Endometrial microvascular endothelial cells (primary cell): ENCODE results near the gene ADCY2. TPM values are rescaled to one million over a fixed set of nuclear protein-coding genes. Genes with fewer than 3 reads are reported as not detected.

Experiments used
- in situ Hi-C: cut with HindIII; loops from 2 replicates; pipeline ENCODE4 v1.10.0; 2017; ENCODE audit warnings: low sequenced_read_pairs, low pct_unique_long_range_greater_than_20kb; ENCODE audit errors: inconsistent ontology term
- total RNA-seq: library from RNA; depleted of rRNA; stranded (reverse); fragments of >200 nt; gene quantifications from one replicate; pipeline ENCODE4 v1.2.3, GENCODE V29; 2015; ENCODE audit errors: inconsistent ontology term

The ADCY2 gene
- total RNA-seq, 1 donor from 2014 or later, result not detected

DNA sequence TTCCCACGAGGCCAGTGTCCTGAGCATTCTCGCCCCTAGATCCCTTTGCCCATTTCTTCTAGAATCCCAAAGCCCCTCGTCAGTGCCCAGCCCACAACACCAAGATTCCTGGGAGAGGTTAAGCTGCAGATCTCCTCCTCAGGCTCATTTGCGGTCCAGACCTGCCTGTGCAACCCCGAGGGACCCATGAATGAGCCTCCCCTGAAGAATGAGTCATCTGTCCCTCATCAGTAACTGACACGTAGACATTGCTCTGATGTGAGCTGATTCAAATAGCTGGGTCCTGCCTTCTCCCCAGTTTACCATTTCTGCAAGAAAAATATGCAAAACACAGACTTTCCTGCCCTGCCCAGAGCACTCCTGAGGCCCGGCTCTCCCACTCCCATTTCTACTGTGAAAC lies 92.8 kb downstream of the ADCY2 start:
- in situ Hi-C loops, result no loop called here

DNA sequence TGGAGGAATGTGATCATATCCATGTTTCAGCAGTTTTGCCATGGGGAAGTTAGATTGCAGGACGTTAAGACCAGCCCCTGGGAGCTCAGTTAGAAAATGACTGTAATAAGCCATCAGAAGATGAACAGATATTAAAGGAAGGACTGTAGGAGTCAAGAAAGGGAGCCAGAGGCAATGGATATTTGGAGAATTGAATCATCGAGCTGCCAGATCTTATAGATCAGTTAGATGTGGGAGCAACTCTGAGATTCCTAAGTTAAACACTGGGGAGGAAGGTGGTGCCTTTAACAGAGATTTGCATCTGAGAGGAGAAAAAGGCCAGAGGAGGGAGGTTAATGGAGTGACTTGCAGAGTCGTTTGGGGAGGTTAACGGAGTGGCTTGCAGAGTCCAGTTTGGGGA lies 96.4 kb downstream of the ADCY2 start:
- in situ Hi-C loops, result no loop called here

- in situ Hi-C loops, result no loop called here
These were observed 97.1 kb downstream of the ADCY2 start for GRCh38 chr5:7493081-7493480.

- in situ Hi-C loops, result no loop called here
These were observed 97.7 kb downstream of the ADCY2 start for GRCh38 chr5:7493622-7494021.

DNA sequence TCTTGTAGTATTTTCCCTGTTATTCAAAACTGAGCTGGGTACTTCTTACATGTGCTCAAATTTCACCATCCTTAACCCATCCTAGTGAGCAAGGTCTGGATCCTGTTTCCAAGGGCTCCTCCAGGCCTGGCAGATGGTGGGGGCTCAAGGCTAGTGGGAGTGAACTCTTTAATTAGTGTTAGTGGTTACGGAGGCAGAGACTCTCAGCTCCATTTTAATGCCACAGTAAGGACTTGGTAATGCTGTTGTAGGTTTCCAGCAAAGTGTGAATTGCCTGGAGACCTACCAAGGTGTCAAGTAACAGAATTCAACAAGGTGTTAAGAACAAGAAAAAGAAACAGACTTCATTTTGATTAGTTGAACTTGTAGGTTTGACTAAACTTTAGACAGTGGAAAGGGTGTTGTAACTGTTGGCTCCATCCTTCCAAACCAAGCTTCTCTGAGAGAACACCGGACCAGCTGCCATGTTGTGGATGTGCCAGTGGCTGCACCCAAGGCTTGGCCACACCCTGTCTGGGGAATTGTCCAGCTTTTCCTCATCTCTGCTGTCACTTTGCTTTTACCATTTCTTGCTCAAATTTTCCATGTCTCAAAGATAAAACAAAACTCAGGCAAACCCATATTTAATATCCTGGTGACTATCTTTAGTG lies 98.7 kb downstream of the ADCY2 start:
- in situ Hi-C loops, result no loop called here

DNA sequence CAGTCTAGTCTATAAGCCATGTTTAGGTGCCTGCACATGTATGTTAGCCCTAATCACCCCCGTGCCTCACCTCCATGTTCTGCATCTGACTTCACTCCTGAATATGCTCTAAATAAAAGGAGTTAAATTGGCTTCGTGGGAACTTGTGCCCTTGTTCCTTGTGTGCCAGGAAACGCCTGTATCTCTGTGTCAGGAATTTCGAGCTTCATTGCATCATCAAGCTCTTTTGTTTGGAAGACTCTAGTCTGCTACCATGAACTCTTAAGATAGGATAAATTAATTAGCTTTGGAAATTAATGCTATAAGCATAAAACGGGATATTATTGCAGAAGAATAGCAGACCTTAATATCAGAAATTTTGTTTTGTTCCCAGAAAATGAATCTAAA lies 99.2 kb downstream of the ADCY2 start:
- in situ Hi-C loops, result no loop called here

DNA sequence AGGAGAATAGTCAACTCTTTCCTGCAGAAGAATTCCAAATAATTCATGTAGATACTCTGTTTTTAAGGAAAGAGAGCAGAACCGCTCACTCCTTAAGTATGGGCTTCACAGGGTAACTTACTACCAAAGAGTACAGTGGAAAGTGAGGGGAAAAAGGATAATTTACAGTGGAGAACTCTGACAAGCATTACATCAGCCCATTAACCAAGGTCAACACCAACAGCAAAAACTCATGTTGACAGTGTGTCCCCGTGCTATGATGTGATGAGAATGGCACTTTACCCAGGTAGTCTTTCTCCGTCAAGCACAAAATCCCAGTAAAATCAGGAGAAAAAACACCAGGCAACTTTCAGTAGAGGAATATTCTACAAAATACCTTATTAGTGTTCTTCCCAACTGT lies 104.3 kb downstream of the ADCY2 start:
- in situ Hi-C loops, result no loop called here

GRCh38 chr5:7501061-7501460 lies 105.1 kb downstream of the ADCY2 start:
- in situ Hi-C loops, result no loop called here

DNA sequence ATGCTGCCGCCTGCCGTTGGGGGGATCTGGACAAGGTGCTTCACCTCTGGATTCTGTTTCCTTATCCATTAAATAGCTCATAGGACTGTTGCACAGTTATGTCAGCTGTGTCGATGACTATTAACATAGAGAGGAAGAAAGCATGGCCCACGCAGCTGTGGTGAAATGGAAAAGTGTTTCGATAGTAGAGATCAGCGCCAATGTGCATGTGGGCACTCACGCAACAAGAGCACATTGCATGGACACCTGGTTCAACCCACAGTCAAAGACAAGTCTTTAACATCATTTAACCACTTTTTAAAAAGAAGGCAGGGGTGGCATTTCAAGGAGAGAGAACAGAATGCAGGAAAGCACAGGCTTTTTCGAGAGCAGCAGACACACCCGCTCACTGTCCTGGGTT lies 107.6 kb downstream of the ADCY2 start:
- in situ Hi-C loops, result no loop called here

GRCh38 chr5:7515284-7515914 lies 119.5 kb downstream of the ADCY2 start:
- in situ Hi-C loops, result no loop called here

DNA sequence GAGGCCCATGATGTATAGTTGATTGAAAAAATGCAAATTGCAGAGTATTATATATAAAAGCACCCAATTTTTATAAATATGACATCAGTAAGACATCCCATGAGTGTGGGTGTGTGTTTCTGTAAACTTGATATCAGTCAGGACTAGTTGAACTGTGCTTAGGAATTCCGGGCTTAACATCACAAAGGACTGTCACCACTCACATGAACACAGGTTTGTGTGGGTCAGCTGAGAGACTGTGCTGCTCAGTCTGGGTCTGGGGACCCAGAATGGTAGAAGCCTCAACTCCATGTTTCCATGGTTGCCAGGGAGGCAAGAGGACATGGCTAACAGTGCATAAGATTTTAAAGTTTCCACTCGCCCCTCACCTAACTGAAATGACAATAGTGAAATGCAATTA lies 120.3 kb downstream of the ADCY2 start:
- in situ Hi-C loops, result no loop called here

GRCh38 chr5:7517006-7517405 lies 121.1 kb downstream of the ADCY2 start:
- in situ Hi-C loops, result no loop called here

GRCh38 chr5:7518947-7519560 lies 123.1 kb downstream of the ADCY2 start:
- in situ Hi-C loops, result no loop called here

GRCh38 chr5:7519564-7519963 lies 123.6 kb downstream of the ADCY2 start:
- in situ Hi-C loops, result no loop called here

GRCh38 chr5:7529880-7530279 lies 133.9 kb downstream of the ADCY2 start:
- in situ Hi-C loops, result no loop called here

DNA sequence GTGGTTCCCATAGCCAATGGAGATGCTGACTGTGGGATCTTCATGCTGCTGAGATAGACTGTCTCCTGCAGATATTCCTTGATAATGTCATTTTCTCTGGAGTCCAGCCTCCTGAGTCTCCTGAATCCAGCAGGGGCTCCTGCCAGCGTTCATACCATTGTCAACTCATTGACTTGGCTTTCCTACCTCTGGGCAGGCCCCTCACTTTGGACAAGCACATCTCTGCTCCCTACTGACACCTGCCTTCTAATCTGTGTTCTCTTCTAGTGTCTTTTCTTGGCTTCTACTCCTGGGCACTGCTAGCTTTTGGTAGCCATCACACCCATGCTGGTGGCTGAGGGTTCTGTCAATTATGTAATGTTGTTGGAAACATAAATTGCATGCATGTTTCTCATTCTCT lies 138.0 kb downstream of the ADCY2 start:
- in situ Hi-C loops, result no loop called here

- in situ Hi-C loops, result no loop called here
These were observed 138.6 kb downstream of the ADCY2 start for GRCh38 chr5:7534505-7534904.

DNA sequence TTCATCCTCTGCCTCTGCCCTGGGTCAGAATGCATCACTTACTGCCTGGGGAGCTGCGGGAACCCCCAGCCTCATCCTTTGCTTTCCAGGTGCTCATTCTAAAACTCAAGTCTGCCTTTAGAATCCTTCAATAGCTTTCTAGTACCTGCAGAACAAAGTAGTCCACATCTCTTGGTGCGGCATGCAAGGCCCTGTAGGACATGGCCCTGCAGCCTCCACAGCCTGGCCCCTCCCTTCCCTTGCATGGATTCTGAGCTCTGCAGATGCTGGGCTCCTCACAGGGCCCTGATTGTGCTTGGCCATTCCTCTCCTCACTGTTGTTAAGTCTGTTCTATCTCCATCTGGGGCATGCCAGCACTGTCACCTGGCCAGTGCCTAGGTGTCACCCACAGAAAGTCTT lies 141.6 kb downstream of the ADCY2 start:
- in situ Hi-C loops, result no loop called here

GRCh38 chr5:7539571-7539970 lies 143.6 kb downstream of the ADCY2 start:
- in situ Hi-C loops, result no loop called here

DNA sequence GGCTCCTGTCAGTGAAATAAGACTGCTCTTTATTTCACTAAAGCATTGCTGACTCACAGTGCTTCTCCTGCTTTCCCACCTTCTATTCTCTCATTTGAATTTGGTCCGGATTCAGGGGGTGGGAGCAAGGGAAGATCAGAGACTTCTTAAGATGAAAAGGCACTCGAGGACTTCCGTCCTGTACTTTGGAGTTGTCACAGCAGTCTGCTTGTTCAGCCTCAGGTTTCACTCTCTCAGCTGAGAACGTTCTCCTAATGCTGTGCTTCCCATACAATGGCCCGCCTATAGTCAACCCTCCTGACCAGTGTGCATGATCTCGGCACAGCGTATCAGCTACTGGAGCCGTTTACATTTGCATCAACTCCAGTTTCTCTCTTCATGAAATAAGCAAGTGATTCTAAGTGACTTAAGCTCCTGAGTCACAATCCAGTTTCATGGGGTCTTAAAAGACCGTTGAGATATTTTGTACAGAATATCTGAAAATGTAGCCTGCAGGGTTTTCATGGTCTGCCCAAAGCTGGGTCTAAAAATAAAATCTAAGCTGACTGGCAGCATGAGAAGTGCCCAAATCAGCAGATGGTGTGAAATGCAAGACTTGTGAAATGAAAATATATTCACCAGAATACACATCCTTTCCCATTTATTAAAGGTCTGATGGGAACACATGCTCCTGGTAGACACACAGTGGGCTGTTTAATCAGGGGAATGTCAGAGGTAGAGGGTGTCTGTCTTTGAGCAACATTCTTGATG lies 145.0 kb downstream of the ADCY2 start:
- in situ Hi-C loops, result no loop called here
